ENCODE results near the gene COL4A1. TPM values are rescaled to one million over a fixed set of nuclear protein-coding genes. Genes with fewer than 3 reads are reported as not detected.
A peak's percentile ranks its signal among the peaks of the same experiment; 100 is the strongest.

The COL4A1 gene
- total RNA-seq, 1 donor from 2014 or later = 5,210 TPM

- H3K4me1 Mint-ChIP-seq (ENCODE audit: low read depth) = peaks cover 84% of the 10 kb centered on the region
Measured at GRCh38 chr13:110218581-110219201, 88.3 kb downstream of the COL4A1 start.

GRCh38 chr13:110217811-110218210, 89.1 kb downstream of the COL4A1 start:
- no peaks in the 10 kb centered on the region for H3K9me3 Mint-ChIP-seq (ENCODE audit: low read depth)
- peaks cover 23% of the 10 kb centered on the region for H3K36me3 Mint-ChIP-seq (ENCODE audit: low read depth)
- TF ChIP-seq CTCF (IDR thresholded peaks at IDR 0.05) = no peak
- no peaks in the 10 kb centered on the region for H3K27me3 Mint-ChIP-seq (ENCODE audit: low read depth)
- peak overlapping the region; percentile 95 for H3K27ac Mint-ChIP-seq (ENCODE audit: unreplicated experiment)
- DNase-seq (ENCODE audit: low spot score) = no peak
- H3K4me1 Mint-ChIP-seq (ENCODE audit: low read depth) = peaks cover 89% of the 10 kb centered on the region
- H3K4me3 Mint-ChIP-seq (ENCODE audit: unreplicated experiment) = no peak overlapping the region

More at GRCh38 chr13:110218581-110219201, 88.3 kb downstream of the COL4A1 start:
- H3K4me3 Mint-ChIP-seq (ENCODE audit: unreplicated experiment) = no peak overlapping the region
- H3K27me3 Mint-ChIP-seq (ENCODE audit: low read depth) = no peaks in the 10 kb centered on the region
- no peak for TF ChIP-seq CTCF (IDR thresholded peaks at IDR 0.05)
- H3K9me3 Mint-ChIP-seq (ENCODE audit: low read depth) = no peaks in the 10 kb centered on the region
- peak overlapping the region; percentile 95 for H3K27ac Mint-ChIP-seq (ENCODE audit: unreplicated experiment)
- H3K36me3 Mint-ChIP-seq (ENCODE audit: low read depth) = peaks cover 17% of the 10 kb centered on the region
- DNase-seq (ENCODE audit: low spot score) = no peak

- peak overlapping the region; percentile 95 for H3K27ac Mint-ChIP-seq (ENCODE audit: unreplicated experiment)
- TF ChIP-seq CTCF (IDR thresholded peaks at IDR 0.05) = no peak
- H3K4me1 Mint-ChIP-seq (ENCODE audit: low read depth) = peaks cover 93% of the 10 kb centered on the region
- H3K9me3 Mint-ChIP-seq (ENCODE audit: low read depth) = no peaks in the 10 kb centered on the region
- peaks cover 30% of the 10 kb centered on the region for H3K36me3 Mint-ChIP-seq (ENCODE audit: low read depth)
- peak overlapping the region; percentile 45 for H3K4me3 Mint-ChIP-seq (ENCODE audit: unreplicated experiment)
- DNase-seq (ENCODE audit: low spot score) = no peak
- no peaks in the 10 kb centered on the region for H3K27me3 Mint-ChIP-seq (ENCODE audit: low read depth)
Measured at GRCh38 chr13:110217085-110217484, 89.9 kb downstream of the COL4A1 start.

- Mint-ChIP-seq H3K27ac (ENCODE audit: unreplicated experiment) (peak overlapping the region; percentile 95), H3K9me3 (ENCODE audit: low read depth) (no peaks in the 10 kb centered on the region), H3K36me3 (ENCODE audit: low read depth) (peaks cover 31% of the 10 kb centered on the region), H3K27me3 (ENCODE audit: low read depth) (no peaks in the 10 kb centered on the region), H3K4me1 (ENCODE audit: low read depth) (peaks cover 87% of the 10 kb centered on the region), H3K4me3 (ENCODE audit: unreplicated experiment) (peak overlapping the region; percentile 45)
- no peak for TF ChIP-seq CTCF (IDR thresholded peaks at IDR 0.05)
- DNase-seq (ENCODE audit: low spot score) = no peak
Measured at GRCh38 chr13:110216398-110217041, 90.4 kb downstream of the COL4A1 start.

GRCh38 chr13:110216006-110216397, 91.0 kb downstream of the COL4A1 start:
- Mint-ChIP-seq H3K9me3 (ENCODE audit: low read depth) (no peaks in the 10 kb centered on the region), H3K27me3 (ENCODE audit: low read depth) (no peaks in the 10 kb centered on the region), H3K4me3 (ENCODE audit: unreplicated experiment) (peak overlapping the region; percentile 25), H3K4me1 (ENCODE audit: low read depth) (peaks cover 82% of the 10 kb centered on the region), H3K27ac (ENCODE audit: unreplicated experiment) (peak overlapping the region; percentile 95), H3K36me3 (ENCODE audit: low read depth) (peaks cover 36% of the 10 kb centered on the region)
- peak; percentile 32 for TF ChIP-seq CTCF (IDR thresholded peaks at IDR 0.05)
- no peak for DNase-seq (ENCODE audit: low spot score)

Measured in chondrocyte (in vitro differentiated cells).